ENCODE results near the gene VMP1. TPM values are rescaled to one million over a fixed set of nuclear protein-coding genes. Genes with fewer than 3 reads are reported as not detected.

VMP1 gene
- total and polyA plus RNA-seq, 2 of the 13 experiments (the other 11 are each of a cell fraction or from before 2014, with no cell fraction given) = 186 to 271 TPM

GRCh38 chr17:59695945-59696681 lies 11.3 kb upstream of the VMP1 start:
- no peak overlapping the region for H2AFZ ChIP-seq (ENCODE audit: low read length)
- no peaks in the 10 kb centered on the region for H3K9me3 ChIP-seq (ENCODE audit: low read length)
- in situ Hi-C loops (cut with HindIII; ENCODE audit: extremely low pct_ligation_motif_present, low pct_unique_long_range_greater_than_20kb) = no loop called here
- peaks cover 49% of the 10 kb centered on the region for H4K20me1 ChIP-seq (ENCODE audit: insufficient read depth, low read length)
- no peak for ATAC-seq
- TSS peak; percentile 4 for BruUV-seq (replicated peaks)
- POLR2A ChIA-PET = interaction anchor here (1.6 kb wide), 1 partner anchor 11 kb away, joined by 6 read pairs; the partner anchor contains the start of genes PTRH2 and VMP1
- no peak for DNase-seq (ENCODE audit: low spot score)
- no peak overlapping the region for H3K4me3 ChIP-seq (replicated peaks in 1 of 3; ENCODE audit: insufficient read depth in 1 of 3, low read depth in 2 of 3, low read length in 3 of 3)
- no peak overlapping the region for H3K9ac ChIP-seq (ENCODE audit: insufficient read depth, low read depth, low read length)
- no peak overlapping the region for H3K4me2 ChIP-seq (ENCODE audit: low read depth, low read length)
- no peak overlapping the region for H3K27ac ChIP-seq (ENCODE audit: extremely low read length, insufficient read depth, low read length)
- no peaks in the 10 kb centered on the region for H3K27me3 ChIP-seq (ENCODE audit: control insufficient read depth in 1 of 2, insufficient read depth in 2 of 2, low read length in 2 of 2)
- FAIRE-seq = no peak
- H3K4me1 ChIP-seq (ENCODE audit: insufficient read depth, low read length) = peaks cover 58% of the 10 kb centered on the region
- 75% methylated on average over 3 of the region's 3 CpGs for WGBS (ENCODE audit: low lambda C conversion rate)
- CTCF ChIA-PET (ENCODE audit: low intra/inter-chr PET ratio, low total read pairs) = no interaction called here
- H3K36me3 ChIP-seq (replicated peaks in 1 of 2; ENCODE audit: control insufficient read depth in 1 of 2, insufficient read depth in 2 of 2, low read length in 2 of 2) = peaks cover 29 to 73% of the 10 kb centered on the region in 2 experiments
- intact Hi-C loops (cut with micrococcal nuclease; ENCODE audit: unreplicated experiment) = no loop called here
- H3K79me2 ChIP-seq (ENCODE audit: insufficient read depth, low read length) = peaks cover 53% of the 10 kb centered on the region
- TF ChIP-seq GATAD2A (CRISPR knock-in tag; IDR thresholded peaks at IDR 0.05) (peak; percentile 29; the same call in 1 of the 2 replicates), CEBPG (CRISPR knock-in tag; IDR thresholded peaks at IDR 0.05) (peak; percentile 60), RBM22 (optimal IDR thresholded peaks at IDR 0.05; ENCODE audit: low read length) (peak; percentile 84), ZNF547 (CRISPR knock-in tag; IDR thresholded peaks at IDR 0.05) (no peak), ZNF124 (CRISPR knock-in tag; IDR thresholded peaks at IDR 0.05) (no peak), NR2F6 (IDR thresholded peaks at IDR 0.05) (0 out of 2 replicates have a peak, but pooled peaks have one; percentile 6), NR2F6 (CRISPR knock-in tag; IDR thresholded peaks at IDR 0.05) (no peak), JUNB (CRISPR knock-in tag; IDR thresholded peaks at IDR 0.05; ENCODE audit: borderline replicate concordance) (no peak), KDM4B (CRISPR knock-in tag; IDR thresholded peaks at IDR 0.05) (no peak), XBP1 (CRISPR knock-in tag; IDR thresholded peaks at IDR 0.05) (no peak), CEBPB (IDR thresholded peaks at IDR 0.05; ENCODE audit: borderline replicate concordance, low read depth, low read length) (peak; percentile 92), POLR2G (IDR thresholded peaks at IDR 0.05; ENCODE audit: low read depth, low read length) (peak; percentile 44; the same call in 1 of the 2 replicates), ATF3 (CRISPR knock-in tag; IDR thresholded peaks at IDR 0.05) (no peak), AGO2 (optimal IDR thresholded peaks at IDR 0.05; ENCODE audit: low read depth, low read length) (peak; percentile 70), NR2C2 (CRISPR knock-in tag; IDR thresholded peaks at IDR 0.05; ENCODE audit: borderline replicate concordance) (peak; percentile 3; the same call in 1 of the 2 replicates), PAF1 (CRISPR knock-in tag; IDR thresholded peaks at IDR 0.05) (peak; percentile 72), SCMH1 (CRISPR knock-in tag; IDR thresholded peaks at IDR 0.05; ENCODE audit: borderline replicate concordance) (no peak), ZNF782 (CRISPR knock-in tag; IDR thresholded peaks at IDR 0.05; ENCODE audit: borderline replicate concordance) (no peak), POLR2A (IDR thresholded peaks at IDR 0.05; ENCODE audit: insufficient read depth in 1 of 2, low read depth in 2 of 2, low read length in 2 of 2) (0 out of 4 replicates have a peak, but pooled peaks have one; percentile 6 to 14), STAG1 (CRISPR knock-in tag; IDR thresholded peaks at IDR 0.05) (peak; percentile 16; the same call in 1 of the 2 replicates), HMG20B (CRISPR knock-in tag; conservative IDR thresholded peaks at IDR 0.05) (no peak), POLR2AphosphoS5 (IDR thresholded peaks at IDR 0.05; ENCODE audit: low read depth, low read length) (peak; percentile 26; the same call in 1 of the 2 replicates), NFIC (IDR thresholded peaks at IDR 0.05; ENCODE audit: low read length) (0 out of 2 replicates have a peak, but pooled peaks have one; percentile 17), ZBTB42 (CRISPR knock-in tag; IDR thresholded peaks at IDR 0.05) (no peak), KLF16 (CRISPR knock-in tag; IDR thresholded peaks at IDR 0.05) (0 out of 4 replicates have a peak, but pooled peaks of 1 of the 2 experiments have one; percentile 18), ATF4 (CRISPR knock-in tag; IDR thresholded peaks at IDR 0.05) (peak in 1 of 2 experiments; percentile 98; a peak in 2 of 4 replicates), JUN (CRISPR knock-in tag; IDR thresholded peaks at IDR 0.05) (no peak), TARDBP (CRISPR knock-in tag; IDR thresholded peaks at IDR 0.05) (0 out of 2 replicates have a peak, but pooled peaks have one; percentile 16)
